HG03039 (cell line): ENCODE measurements around the gene ARL6IP4.
"Not testable (repeated sequence)": the region's sequence is repeated elsewhere in the genome, so short reads cannot be mapped to it uniquely, and the experiment has no call there.

Experiments used
- ATAC-seq: cut with Tn5 transposase; IDR thresholded peaks from one replicate; pipeline ENCODE4 v1.9.1; 2021; ENCODE audit warnings: mild to moderate bottlenecking, moderate library complexity; ENCODE audit not compliant: unreplicated experiment

ARL6IP4 gene

GRCh38 chr12:123005081-123005626 is 24.7 kb downstream of the ARL6IP4 start:
- ATAC-seq = no peak

GRCh38 chr12:123006977-123007376 is 26.5 kb downstream of the ARL6IP4 start:
- ATAC-seq = no peak

- ATAC-seq = no peak
Observed at GRCh38 chr12:123010110-123010509, 29.6 kb downstream of the ARL6IP4 start.

GRCh38 chr12:123010681-123011080 is 30.2 kb downstream of the ARL6IP4 start:
- no peak for ATAC-seq

- ATAC-seq = no peak
Observed at GRCh38 chr12:123011701-123012100, 31.2 kb downstream of the ARL6IP4 start.

DNA sequence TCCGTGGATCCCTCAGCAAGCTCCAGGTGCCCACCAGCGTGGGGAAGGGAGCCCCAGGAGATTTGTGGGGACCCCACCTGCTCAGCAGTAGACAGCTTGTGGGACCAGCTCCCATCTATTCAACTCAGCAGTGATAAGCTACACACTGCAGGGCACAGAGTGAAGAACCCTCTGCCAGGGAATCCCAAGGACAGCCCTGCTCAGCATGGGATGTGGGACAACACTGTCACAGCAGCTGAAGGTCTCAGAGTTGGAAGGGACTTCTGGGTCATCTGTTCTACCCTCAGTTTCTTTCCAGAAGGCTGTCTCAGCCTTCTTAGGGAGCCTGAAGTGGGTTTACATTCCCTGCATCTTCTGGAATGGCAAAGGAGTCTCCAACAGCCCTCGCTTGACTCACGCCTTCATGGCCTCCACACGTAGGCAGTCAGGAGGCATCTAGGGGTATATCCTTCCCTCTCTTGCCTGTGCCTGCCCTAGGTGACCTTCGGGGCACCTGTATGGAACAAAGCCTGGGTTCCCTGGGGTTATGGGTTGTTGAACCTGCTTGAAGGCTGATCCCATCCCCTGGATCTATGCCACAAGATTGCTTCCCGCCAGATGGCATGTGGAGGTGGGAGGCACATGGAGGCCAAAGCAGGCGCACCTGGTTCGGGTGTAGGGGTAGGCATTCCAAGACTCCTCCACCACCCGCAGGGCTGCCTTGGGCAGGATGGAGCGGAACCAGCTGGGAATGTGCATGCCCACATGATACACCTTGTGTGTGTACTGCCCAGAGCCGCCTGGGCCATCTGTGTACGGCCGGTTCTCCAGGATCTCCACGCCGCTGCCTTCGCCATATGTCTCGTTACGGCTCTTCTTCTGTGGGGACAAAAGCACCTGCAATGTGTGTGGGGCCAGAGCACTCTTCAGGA is 33.0 kb downstream of the ARL6IP4 start:
- no peak for ATAC-seq

- ATAC-seq = not testable (repeated sequence)
Observed at GRCh38 chr12:123014473-123014872, 34.0 kb downstream of the ARL6IP4 start.

DNA sequence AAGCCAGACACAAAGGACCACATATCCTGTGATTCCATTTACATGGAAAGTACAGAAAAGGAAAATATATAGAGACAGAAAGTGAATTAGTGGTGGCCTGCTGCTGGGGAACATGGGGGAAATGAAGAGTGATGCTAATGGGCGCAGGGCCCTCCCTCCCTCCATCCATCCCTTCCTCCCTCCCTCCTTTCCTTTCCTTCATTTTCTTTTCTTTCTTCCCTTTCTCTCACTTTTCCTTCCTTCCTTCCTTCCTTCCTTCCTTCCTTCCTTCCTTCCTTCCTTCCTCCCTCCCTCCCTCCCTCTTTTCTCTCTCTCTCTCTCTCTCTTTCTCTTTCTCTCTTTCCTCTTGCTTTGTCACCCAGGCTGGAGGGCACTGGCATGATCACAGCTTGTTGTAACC is 37.3 kb downstream of the ARL6IP4 start:
- ATAC-seq = no peak

DNA sequence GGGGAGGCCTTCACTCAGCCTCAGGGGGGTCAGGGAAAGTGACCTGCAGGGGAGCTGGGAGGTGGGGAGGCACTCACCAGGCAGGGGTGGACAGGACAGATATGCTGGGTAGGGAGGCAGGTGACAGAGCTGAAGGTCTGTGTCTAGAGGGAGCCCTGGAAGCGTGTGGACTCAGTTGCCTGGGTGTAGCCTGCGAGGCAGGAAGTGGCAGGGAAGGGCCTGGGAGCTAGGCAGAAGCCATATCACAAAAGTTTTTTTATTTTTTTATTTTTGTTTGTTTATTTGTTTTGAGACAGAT is 39.3 kb downstream of the ARL6IP4 start:
- no peak for ATAC-seq

DNA sequence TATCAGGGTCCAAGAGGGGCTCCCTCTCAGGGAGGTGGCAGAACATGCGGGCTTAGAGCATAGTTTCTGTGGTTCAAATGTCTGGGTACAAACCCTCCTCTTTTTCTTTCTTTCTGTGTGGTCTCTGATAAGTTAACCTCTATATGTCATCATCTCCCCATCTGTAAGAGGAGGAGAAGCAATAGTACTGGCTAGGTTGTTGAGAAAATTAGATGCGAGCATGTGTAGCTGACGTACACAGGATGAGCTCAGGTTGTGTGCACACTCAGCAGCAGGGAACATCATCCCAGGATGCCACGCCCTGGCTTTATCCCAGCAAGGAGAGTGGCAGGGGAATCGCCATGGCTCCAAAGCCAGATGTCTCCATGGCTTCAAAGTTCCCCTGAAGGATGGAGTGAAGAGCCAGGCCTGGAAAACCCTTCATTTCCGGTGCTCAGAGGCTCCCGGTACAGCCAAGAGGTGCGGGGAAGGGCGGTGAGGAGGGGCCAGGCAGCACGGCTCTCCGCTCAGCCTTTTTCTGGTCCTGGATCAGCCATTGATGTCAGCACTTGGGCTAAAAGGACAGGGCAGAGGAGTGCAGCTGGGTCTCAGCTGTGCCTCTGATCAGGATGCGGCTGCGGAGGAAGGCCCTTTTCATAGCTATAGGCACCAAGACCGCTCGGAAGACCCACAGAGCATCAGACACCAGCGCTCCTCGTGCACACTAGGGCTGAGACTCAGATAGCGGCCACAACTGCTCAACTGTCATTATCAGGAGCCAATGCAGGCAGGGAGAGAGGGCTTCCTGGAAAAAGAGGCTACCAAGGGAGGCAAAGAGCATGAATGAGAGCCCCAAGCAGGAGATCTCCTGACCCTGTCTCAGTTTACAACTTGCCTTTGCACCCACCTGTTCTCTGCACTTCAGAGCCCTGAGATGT is 41.5 kb downstream of the ARL6IP4 start:
- ATAC-seq = no peak

GRCh38 chr12:123022846-123023245 is 42.4 kb downstream of the ARL6IP4 start:
- ATAC-seq = no peak

DNA sequence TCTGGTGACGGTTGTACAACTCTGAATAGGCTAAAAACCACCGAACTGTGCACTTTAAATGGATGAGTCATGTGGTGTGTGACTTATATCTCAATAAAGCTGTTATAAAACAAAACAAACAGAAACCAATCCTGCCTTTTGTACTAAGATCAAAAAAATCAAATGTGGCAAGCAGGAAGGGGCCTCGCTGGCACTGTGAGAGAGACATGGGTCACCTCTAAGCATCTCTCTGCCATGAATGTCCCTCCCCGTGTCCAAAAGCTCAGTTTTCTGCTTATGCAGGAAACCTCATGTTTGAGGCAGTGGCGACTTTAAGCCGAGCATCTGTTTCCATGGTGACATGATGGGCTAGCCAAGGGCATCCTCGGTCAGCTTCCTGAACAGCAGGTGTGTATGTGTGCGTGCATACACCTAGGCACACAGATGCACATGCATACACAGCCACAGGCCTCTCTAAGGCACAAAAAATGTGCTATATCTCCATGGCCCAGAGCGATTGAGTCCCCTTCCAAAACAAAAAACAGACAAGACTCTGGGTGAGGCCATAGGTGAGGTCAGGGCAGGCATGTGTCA is 44.4 kb downstream of the ARL6IP4 start:
- ATAC-seq = no peak

DNA sequence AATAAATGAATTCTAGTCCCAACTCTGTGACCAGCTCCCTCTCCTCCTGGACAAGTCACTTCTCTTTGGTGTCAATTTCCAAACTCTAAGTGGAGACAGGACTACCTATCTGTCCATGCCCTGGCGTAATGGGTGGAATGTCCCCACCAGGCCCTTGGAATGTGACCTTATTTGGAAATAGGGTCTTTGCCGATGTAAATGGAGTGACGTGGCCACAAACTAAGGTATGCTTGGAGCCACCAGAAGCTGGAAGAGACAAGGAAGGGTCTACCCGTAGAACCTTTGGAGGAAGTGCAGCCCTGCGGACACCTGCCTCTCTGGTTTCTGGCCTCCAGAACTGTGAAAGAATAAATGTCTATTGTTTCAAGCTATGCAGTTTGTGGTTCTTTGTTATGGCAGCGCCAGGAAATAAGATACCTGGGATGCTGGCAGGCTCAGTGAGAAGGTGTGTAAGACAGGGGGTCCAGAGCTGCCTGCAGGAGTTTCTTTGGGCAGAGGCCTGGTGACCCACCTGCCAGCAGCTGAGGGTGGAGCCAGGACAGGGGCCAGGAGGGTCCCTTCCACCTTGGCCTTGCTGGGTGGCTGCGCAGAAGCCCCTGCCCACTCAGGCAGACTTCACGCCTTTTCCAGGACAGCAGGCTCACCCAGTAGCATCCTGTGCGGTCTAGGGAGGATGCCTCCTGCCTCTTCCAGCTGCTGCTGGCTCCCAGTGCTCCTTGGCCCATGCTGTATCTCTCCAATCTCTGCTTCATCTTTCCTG is 45.8 kb downstream of the ARL6IP4 start:
- ATAC-seq = no peak

GRCh38 chr12:123027726-123028445 is 47.4 kb downstream of the ARL6IP4 start:
- ATAC-seq = no peak

DNA sequence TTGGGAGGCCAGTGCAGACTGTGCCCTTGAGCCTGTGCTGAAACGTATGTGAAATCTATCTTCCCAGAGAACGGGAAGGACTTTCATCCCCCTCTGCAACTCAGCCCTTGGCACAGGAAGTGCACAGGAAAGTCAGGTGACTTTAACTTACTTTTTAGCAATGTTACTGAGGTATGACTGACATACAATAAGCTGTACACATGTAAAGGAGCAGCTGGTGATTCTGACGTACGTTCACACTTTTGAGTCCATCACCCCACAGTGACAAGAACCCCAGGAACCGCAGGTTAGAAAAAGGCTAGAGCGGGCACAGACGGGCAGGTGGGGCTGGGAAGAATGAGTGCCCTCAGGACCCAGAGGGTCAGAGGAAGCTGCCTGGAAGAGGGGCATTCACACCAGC is 48.0 kb downstream of the ARL6IP4 start:
- no peak for ATAC-seq

DNA sequence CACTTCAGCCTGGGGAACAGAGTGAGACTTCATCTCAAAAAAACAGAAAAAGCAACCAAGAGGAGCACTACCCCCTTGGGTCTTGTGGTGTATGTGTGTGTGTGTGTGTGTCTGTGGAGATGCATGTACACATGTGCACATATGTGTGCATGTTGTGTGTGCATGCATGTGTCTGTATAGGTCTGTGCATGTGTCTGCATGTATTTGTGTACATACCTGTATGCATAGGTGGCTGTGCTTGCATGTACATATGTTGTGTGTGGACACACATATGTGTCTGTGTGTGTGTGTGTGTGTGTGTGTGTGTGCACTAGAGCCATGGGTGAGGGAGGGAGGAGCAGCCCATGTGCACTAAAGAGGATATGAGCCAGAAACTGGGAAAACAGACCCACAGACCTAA is 49.1 kb downstream of the ARL6IP4 start:
- ATAC-seq = no peak

GRCh38 chr12:123030686-123031085 is 50.2 kb downstream of the ARL6IP4 start:
- no peak for ATAC-seq

- ATAC-seq = no peak
Observed at GRCh38 chr12:123031171-123031845, 50.8 kb downstream of the ARL6IP4 start.
